Prostate gland (tissue), 2 donors: ENCODE results near the gene LIN28B.

Experiments
- POLR2A ChIP-seq: fragments of 450-650 bp; IDR thresholded peaks from one replicate; pipeline ENCODE4 v1.6.1; 2016; ENCODE audit warnings: antibody characterized with exemption, mild to moderate bottlenecking
- POLR2AphosphoS5 ChIP-seq: sonication (generic); formaldehyde crosslinking; IDR thresholded peaks from one replicate; pipeline ENCODE4 v1.6.1; 2017; ENCODE audit warnings: antibody characterized with exemption
- TF ChIP-seq, protein P1 (sequence below), 4 experiments: fragments of 200-600 bp in 2 of 4; fragments of 450-650 bp in 2 of 4; sonication (generic) in 2 of 4; IDR thresholded peaks; 1 replicate in 3 of 4; 2 replicates in 1 of 4; pipeline ENCODE4 v1.5.1; 2016 to 2019; ENCODE audit warnings: antibody characterized with exemption in 4 of 4, mild to moderate bottlenecking in 2 of 4, moderate library complexity in 2 of 4

GRCh38 chr6:105121981-105122380 lies 165.1 kb downstream of the LIN28B start:
- TF ChIP-seq, protein P1, sequence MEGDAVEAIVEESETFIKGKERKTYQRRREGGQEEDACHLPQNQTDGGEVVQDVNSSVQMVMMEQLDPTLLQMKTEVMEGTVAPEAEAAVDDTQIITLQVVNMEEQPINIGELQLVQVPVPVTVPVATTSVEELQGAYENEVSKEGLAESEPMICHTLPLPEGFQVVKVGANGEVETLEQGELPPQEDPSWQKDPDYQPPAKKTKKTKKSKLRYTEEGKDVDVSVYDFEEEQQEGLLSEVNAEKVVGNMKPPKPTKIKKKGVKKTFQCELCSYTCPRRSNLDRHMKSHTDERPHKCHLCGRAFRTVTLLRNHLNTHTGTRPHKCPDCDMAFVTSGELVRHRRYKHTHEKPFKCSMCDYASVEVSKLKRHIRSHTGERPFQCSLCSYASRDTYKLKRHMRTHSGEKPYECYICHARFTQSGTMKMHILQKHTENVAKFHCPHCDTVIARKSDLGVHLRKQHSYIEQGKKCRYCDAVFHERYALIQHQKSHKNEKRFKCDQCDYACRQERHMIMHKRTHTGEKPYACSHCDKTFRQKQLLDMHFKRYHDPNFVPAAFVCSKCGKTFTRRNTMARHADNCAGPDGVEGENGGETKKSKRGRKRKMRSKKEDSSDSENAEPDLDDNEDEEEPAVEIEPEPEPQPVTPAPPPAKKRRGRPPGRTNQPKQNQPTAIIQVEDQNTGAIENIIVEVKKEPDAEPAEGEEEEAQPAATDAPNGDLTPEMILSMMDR (IDR thresholded peaks at IDR 0.05), result no peak
- TF ChIP-seq POLR2AphosphoS5, result peak; percentile 73
- no peak for TF ChIP-seq POLR2A
